HFFc6 (cell line): ENCODE data around the gene GRIK4. TPM values are rescaled to one million over a fixed set of nuclear protein-coding genes. Genes with fewer than 3 reads are reported as not detected.

Source experiments
- DNase-seq: peaks from one replicate; pipeline ENCODE4 v3.0.0-alpha.2; 2018
- H3K27ac Mint-ChIP-seq: 2 replicates; pipeline ENCODE4 v1.8.0; 2020; ENCODE audit warnings: mild to moderate bottlenecking, mixed read lengths
- H3K27me3 Mint-ChIP-seq: 2 replicates; pipeline ENCODE4 v1.8.0; 2021; ENCODE audit warnings: mild to moderate bottlenecking, moderate library complexity, mixed read lengths; ENCODE audit not compliant: insufficient read depth
- H3K36me3 Mint-ChIP-seq: 2 replicates; pipeline ENCODE4 v1.8.0; 2021; ENCODE audit warnings: low read depth, mixed read lengths
- H3K4me1 Mint-ChIP-seq: 2 replicates; pipeline ENCODE4 v1.8.0; 2020; ENCODE audit warnings: low read depth, mixed read lengths
- H3K4me3 Mint-ChIP-seq: 2 replicates; pipeline ENCODE4 v1.8.0; 2020; ENCODE audit warnings: mild to moderate bottlenecking, moderate library complexity, mixed read lengths
- H3K9me3 Mint-ChIP-seq: 2 replicates; pipeline ENCODE4 v1.8.0; 2020; ENCODE audit warnings: mild to moderate bottlenecking, mixed read lengths
- CTCF ChIP-seq: fragments of 200-600 bp; sonication (generic); IDR thresholded peaks from 2 replicates; pipeline ENCODE4 v1.5.0; 2021; ENCODE audit warnings: antibody characterized with exemption, mild to moderate bottlenecking
- total RNA-seq, 6 experiments: library from RNA; stranded (reverse); fragmentation: NEBNext Ultra II Directional; extraction: Animal tissue kit (Norgen Biotek cat#: 25700); gene quantifications; 2 replicates in 1 of 6; 3 replicates in 5 of 6; pipeline ENCODE4 v1.2.3, GENCODE V29; 2021

GRIK4 gene
- total RNA-seq, 6 experiments from 2014 or later = not detected

GRCh38 chr11:120605469-120605868, 93.9 kb downstream of the GRIK4 start:
- Mint-ChIP-seq H3K9me3 (no peaks in the 10 kb centered on the region), H3K27me3 (peaks cover 23% of the 10 kb centered on the region), H3K36me3 (no peaks in the 10 kb centered on the region), H3K4me1 (peaks cover 6% of the 10 kb centered on the region), H3K27ac (no peak overlapping the region), H3K4me3 (no peak overlapping the region)
- TF ChIP-seq CTCF = no peak
- no peak for DNase-seq

GRCh38 chr11:120606211-120607010, 94.9 kb downstream of the GRIK4 start:
- Mint-ChIP-seq H3K27ac (no peak overlapping the region), H3K4me1 (peaks cover 6% of the 10 kb centered on the region)

GRCh38 chr11:120608061-120608460, 96.5 kb downstream of the GRIK4 start:
- Mint-ChIP-seq H3K27ac (no peak overlapping the region), H3K4me3 (no peak overlapping the region), H3K27me3 (peaks cover 23% of the 10 kb centered on the region), H3K9me3 (no peaks in the 10 kb centered on the region), H3K36me3 (no peaks in the 10 kb centered on the region), H3K4me1 (peaks cover 6% of the 10 kb centered on the region; the same call in 1 of the 2 replicates)
- no peak for TF ChIP-seq CTCF
- DNase-seq = no peak

More at GRCh38 chr11:120606211-120607010, 94.9 kb downstream of the GRIK4 start:
- Mint-ChIP-seq H3K4me3 (no peak overlapping the region), H3K27me3 (peaks cover 22% of the 10 kb centered on the region), H3K9me3 (no peaks in the 10 kb centered on the region), H3K36me3 (no peaks in the 10 kb centered on the region)
- no peak for DNase-seq
- TF ChIP-seq CTCF = no peak

- Mint-ChIP-seq H3K27ac (no peak overlapping the region), H3K4me1 (peaks cover 6% of the 10 kb centered on the region; the same call in 1 of the 2 replicates), H3K9me3 (no peaks in the 10 kb centered on the region), H3K27me3 (peaks cover 18% of the 10 kb centered on the region), H3K4me3 (no peak overlapping the region), H3K36me3 (no peaks in the 10 kb centered on the region)
- DNase-seq = no peak
- no peak for TF ChIP-seq CTCF
Observed at GRCh38 chr11:120608760-120609211, 97.2 kb downstream of the GRIK4 start.

- H3K27me3 Mint-ChIP-seq = peaks cover 12% of the 10 kb centered on the region
Observed at GRCh38 chr11:120610111-120610510, 98.6 kb downstream of the GRIK4 start.

More at GRCh38 chr11:120610111-120610510, 98.6 kb downstream of the GRIK4 start:
- H3K36me3 Mint-ChIP-seq = no peaks in the 10 kb centered on the region
- DNase-seq = no peak
- H3K4me1 Mint-ChIP-seq = peaks cover 6% of the 10 kb centered on the region; the same call in 1 of the 2 replicates
- H3K9me3 Mint-ChIP-seq = no peaks in the 10 kb centered on the region
- TF ChIP-seq CTCF = no peak
- no peak overlapping the region for H3K4me3 Mint-ChIP-seq
- H3K27ac Mint-ChIP-seq = no peak overlapping the region
